GM19467 (cell line): ENCODE results near the gene TBC1D14.

Source experiments
- ATAC-seq: cut with Tn5 transposase; IDR thresholded peaks from one replicate; pipeline ENCODE4 v1.9.1; 2021; ENCODE audit warnings: mild to moderate bottlenecking, moderate library complexity; ENCODE audit not compliant: unreplicated experiment

Gene TBC1D14

GRCh38 chr4:6926681-6927478 lies 17.3 kb downstream of the TBC1D14 start:
- no peak for ATAC-seq

DNA sequence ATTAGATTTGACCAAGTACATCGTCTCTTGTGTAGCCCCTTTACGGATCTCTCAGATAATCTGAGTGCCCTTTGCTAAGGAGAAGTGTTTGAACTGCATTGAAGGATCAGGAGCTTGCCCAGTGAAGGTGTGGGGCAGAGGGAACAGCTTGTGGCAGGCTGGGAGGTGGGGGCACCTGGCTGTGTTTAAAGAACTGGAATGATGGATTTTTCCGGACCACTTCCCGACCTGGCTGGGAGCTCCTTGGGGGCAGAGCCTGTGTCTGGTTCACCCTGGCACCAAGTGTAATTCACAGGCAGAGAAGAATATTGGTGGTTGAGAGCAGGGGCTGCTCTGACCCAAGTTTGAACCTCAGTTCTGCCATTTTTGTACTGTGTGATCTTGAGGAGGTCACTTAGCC lies 18.5 kb downstream of the TBC1D14 start:
- no peak for ATAC-seq

DNA sequence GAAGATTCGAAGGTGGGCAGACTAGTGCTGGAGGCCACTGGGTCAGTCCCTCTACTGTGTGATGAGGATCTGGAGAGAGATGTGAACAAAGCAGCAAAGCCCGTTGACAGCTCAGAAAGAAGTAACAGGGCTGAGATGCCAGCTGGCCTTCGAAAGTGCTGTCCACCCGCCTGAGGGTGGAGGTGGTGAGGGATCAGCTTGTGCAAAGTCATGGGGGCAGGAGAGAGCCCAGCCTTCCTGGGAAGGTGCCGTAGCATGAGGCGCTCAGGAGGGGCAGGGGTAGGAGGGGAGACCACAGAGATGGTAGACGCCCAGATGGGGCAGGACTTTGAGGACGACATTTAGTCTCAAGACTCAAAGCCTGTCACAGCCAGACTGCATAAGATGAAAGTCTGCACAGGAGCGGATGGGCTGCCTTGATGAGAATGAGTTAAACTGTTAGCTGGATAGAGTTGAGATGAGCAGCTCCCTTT lies 19.7 kb downstream of the TBC1D14 start:
- no peak for ATAC-seq

DNA sequence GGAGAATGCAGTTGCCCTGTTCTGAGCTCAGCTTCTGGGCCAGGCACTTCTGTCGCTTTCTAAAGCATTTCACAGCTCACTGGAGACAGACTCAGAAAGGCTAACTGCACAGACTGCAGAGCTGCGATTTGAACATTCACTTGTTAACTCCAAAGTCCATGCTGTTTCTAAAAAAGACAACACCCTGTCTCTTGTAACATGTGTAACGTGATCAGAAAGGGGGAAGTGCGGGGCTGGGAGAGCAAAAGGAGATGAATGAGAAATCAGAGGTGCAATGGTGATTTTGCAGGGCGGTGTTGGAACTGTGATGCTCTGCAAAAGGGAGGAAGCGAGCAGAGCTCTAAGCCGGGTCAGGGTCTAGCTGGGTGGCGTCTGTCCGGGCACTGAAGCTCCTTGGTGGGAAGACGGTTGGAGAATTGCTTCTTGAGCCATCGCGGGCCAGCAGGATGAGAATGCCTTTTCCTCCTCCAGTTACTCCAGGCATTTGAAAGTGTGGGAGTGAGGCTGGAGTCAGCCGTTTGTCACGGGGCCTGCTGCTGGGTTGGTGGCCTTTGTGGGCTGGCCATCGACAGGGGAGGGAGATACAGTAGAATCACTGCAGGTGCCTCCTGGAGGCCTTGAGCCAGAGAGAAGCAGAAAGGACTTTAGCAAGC lies 20.3 kb downstream of the TBC1D14 start:
- ATAC-seq, result no peak

DNA sequence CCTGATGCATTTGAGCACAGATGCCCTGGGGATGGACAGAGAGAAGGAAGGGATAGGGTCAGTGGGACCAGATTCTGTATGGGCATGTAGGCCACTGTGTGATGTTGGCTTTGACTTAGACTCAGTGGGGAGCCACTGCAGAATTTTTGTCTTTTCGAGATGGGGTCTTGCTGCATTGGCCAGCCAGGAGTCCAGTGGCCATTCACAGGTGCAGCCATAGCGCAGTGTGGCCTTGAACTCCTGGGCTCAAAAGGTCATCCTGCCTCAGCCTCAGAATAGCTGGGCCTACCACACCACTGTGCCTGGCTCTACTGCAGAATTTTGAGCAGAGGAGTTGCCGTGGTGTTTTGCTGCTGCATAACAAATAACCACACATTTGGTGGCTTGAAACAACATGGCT lies 22.8 kb downstream of the TBC1D14 start:
- no peak for ATAC-seq

DNA sequence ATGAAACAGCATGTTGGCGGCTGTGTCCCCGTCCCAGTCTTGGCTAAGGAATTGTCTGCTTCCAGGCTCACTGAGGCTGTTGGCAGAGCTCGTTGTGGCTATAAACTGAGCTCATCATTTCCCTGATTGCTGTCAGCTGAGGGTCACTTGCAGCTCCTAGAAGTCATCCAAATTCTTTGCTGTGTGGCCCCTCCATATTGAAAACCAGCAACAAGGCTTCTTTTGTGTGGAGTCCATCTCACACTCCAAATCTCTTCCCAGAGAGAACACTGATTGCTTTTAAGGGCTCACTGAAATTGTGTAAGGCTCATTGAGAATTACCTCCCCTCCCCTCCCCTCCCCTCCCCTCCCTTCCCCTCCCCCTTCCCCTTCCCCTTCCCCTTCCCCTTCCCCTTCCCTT lies 23.3 kb downstream of the TBC1D14 start:
- no peak for ATAC-seq

DNA sequence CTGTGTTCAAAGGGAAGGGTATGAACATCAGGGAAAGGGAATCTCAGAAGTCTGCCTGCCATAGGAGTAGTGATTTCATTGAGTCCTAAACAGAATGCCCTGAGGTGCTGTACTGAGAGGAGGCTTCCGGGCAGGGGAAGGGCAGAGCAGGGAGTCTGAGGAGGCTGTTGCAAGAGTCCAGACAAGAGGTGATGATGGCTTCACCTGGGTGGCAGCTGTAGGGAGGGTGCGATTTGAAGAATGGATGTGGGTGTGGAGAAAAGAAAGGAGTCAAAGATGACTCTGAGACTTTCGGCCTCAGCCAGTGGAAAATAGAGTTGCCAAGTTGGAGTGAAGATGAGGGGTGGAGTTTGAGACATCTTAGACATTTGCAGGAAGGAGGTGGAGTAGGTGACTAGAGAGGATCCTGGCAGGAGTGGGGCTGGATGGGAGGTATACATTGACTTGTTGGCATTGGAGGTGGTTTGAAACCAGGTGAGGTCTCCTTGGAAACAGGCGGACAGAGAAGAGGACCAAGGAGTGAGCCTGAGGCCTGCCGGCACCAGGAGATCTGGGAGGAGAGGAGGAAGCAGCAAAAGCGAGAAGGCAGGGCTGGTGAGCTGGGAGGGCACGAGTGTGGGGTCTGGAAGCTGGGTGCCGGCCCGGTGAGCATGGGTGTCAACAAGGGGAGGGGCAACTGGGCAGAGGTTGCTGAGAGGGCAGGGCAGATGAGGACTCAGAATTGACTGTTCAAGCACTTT lies 24.2 kb downstream of the TBC1D14 start:
- no peak for ATAC-seq

DNA sequence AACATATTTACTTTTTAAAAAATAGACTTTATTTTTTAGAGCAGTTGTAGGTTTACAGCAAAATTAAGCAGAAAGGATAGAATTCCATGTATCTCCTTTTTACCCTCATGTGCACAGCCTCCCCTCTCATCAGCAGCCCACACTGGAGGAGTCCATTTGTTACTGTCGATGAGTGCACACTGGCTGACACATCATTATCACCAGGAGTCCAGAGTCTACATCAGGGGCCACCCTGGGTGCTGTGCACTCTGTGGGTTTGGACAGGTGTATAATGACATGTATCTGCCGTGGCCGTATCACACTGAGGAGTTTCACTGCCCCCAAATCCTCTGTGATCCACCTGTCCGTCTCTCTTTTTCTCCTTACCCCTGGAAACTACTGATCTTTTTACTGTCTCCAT lies 26.3 kb downstream of the TBC1D14 start:
- ATAC-seq, result no peak

GRCh38 chr4:6937201-6937600 lies 27.6 kb downstream of the TBC1D14 start:
- ATAC-seq, result no peak

GRCh38 chr4:6937754-6938153 lies 28.1 kb downstream of the TBC1D14 start:
- ATAC-seq, result no peak

DNA sequence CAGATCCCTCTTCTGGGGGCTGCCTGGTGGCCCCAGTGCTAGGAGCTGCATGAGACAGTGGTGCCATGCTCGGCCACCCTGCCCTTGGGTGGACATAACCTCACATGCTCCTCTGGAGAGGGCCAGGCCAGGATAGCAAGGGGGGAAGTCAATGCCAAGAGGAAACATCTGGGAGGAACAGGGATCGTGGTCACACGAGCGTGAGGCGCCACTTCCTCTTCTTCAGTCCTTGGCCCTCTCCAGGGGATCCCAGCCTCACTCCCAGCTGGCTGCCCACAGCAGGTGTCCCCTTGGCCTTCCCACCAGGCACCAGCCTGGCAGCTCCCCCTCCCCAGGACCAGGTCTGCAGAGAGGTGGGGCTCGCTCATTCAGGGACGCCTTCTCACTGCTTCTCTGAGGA lies 28.6 kb downstream of the TBC1D14 start:
- no peak for ATAC-seq

DNA sequence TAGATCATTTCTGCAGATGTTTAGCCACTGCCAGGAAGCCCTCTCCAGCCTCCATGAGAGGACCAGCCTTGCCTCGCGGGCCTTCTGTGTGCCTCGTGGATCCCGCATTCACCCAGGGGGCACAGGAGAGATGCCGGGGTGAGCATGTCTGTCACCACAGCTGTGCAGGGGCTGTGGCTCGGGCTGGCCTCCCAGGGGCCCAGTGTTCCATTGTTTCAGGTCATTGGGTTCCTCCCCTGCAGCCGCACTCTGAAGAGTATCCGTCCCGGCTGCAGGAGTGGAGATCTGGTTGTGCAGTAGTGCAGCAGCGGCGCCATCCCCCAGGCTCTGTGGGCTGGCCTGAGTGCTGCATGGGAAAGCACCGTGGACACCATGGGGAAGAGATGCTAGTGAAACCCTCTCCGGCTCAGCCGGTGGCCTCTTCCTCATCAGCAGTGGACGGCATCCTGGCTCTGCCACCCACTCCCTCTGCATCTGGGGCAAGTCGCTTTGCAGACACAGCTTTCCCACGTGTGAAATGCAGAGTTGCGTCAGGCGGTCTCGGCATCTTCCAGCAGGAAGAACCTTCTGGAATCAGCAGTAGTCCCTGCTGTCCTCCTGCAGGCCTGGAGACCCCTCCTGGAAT lies 29.1 kb downstream of the TBC1D14 start:
- ATAC-seq, result no peak

GRCh38 chr4:6939761-6940743 lies 30.4 kb downstream of the TBC1D14 start:
- ATAC-seq, result no peak

GRCh38 chr4:6940744-6941137 lies 31.1 kb downstream of the TBC1D14 start:
- ATAC-seq, result no peak

DNA sequence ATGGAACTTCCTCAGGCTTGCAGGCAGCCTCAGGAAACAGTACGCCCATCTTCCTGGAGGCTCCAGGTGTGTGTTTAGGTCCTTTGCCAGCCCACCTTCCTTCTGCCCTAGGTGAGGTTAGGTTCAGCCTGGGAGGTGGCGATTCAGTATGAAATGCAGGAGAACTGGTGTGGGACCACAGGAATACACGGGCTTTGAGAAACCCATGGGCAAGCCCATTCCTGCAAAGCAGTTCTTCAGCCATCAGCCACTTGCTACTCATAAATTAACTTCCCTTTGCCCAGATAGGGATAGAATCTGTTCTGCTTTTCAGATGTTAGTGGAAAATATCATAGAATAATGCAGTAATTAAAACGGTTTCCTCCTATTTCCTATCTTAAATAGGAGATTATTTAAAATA lies 32.2 kb downstream of the TBC1D14 start:
- no peak for ATAC-seq

DNA sequence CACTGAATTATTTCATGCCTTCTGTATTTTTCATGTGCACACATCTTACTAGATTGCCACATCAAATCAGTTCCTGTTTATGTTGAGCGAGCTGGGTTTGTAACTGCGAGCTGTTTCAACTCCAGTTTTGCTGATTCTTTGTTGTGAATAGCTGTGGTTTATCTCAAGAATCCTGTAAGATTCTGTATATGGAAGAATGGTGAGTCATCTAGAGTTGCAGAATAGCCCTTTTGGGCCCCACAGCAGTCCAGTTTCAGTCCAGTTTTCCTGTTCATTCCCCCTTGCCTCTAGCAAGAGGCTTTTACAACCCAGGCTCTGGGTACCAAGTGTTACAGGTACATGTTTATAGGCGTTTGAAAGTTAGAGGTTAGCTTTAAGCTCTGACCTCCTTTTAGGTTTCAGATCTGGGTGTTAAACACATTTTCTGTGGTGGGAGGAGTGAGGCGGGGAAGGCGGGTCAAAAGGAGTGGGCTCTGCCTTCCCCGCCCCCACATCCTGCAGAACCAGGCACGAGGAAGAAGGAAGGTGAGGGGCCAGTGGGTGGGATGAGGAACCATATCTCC lies 32.7 kb downstream of the TBC1D14 start:
- peak; percentile 60 for ATAC-seq

GRCh38 chr4:6943012-6943884 lies 33.6 kb downstream of the TBC1D14 start:
- no peak for ATAC-seq

- ATAC-seq, result no peak
These were observed 34.2 kb downstream of the TBC1D14 start for GRCh38 chr4:6943885-6944225.
